OCI-LY1 (cell line): Measurements from ENCODE around the gene HMMR.

Source experiments
- H2AFZ ChIP-seq: fragments of 200-600 bp; sonication (generic), shearing (Covaris generic); 2 replicates; pipeline ENCODE4 v1.6.0; 2014; ENCODE audit warnings: antibody characterized with exemption, mild to moderate bottlenecking, low read length
- H3F3A ChIP-seq: fragments of 200-600 bp; sonication (generic), shearing (Covaris generic); 2 replicates; pipeline ENCODE4 v1.6.0; 2014; ENCODE audit warnings: mild to moderate bottlenecking, antibody characterized with exemption, low read length, moderate library complexity; ENCODE audit not compliant: insufficient read depth
- H3K27ac ChIP-seq: fragments of 200-600 bp; sonication (generic); 2 replicates; pipeline ENCODE4 v1.5.1; 2014; ENCODE audit warnings: low read length, mixed run types, mild to moderate bottlenecking, low read depth; ENCODE audit not compliant: poor library complexity, severe bottlenecking
- H3K27me3 ChIP-seq: fragments of 200-600 bp; sonication (generic); 2 replicates; pipeline ENCODE4 v1.6.0; 2014; ENCODE audit warnings: antibody characterized with exemption, mild to moderate bottlenecking, low read length, moderate library complexity; ENCODE audit not compliant: insufficient read depth
- H3K36me3 ChIP-seq: fragments of 200-600 bp; sonication (generic); 2 replicates; pipeline ENCODE4 v1.6.1; 2014; ENCODE audit warnings: mild to moderate bottlenecking, antibody characterized with exemption, low read length, moderate library complexity, mixed read lengths; ENCODE audit not compliant: insufficient read depth
- H3K4me1 ChIP-seq: fragments of 200-600 bp; sonication (generic); 2 replicates; pipeline ENCODE4 v1.5.1; 2014; ENCODE audit warnings: mild to moderate bottlenecking, low read length, moderate library complexity; ENCODE audit not compliant: insufficient read depth, severe bottlenecking
- H3K4me2 ChIP-seq: fragments of 200-600 bp; sonication (generic), shearing (Covaris generic); 2 replicates; pipeline ENCODE4 v1.6.1; 2014; ENCODE audit warnings: low read length
- H3K4me3 ChIP-seq: fragments of 200-600 bp; sonication (generic); 2 replicates; pipeline ENCODE4 v1.5.1; 2014; ENCODE audit warnings: low read length, low read depth, mild to moderate bottlenecking, mixed read lengths; ENCODE audit not compliant: poor library complexity, severe bottlenecking
- H3K79me2 ChIP-seq: fragments of 200-600 bp; shearing (Covaris generic); 2 replicates; pipeline ENCODE4 v1.6.1; 2016; ENCODE audit warnings: mixed run types, low read length, mixed read lengths; ENCODE audit not compliant: insufficient read depth
- H3K9ac ChIP-seq: fragments of 200-600 bp; sonication (generic), shearing (Covaris generic); 2 replicates; pipeline ENCODE4 v1.6.1; 2014; ENCODE audit warnings: mild to moderate bottlenecking, low read length, mixed read lengths
- H3K9me2 ChIP-seq: fragments of 200-600 bp; sonication (generic), shearing (Covaris generic); 2 replicates; pipeline ENCODE4 v1.6.1; 2014; ENCODE audit warnings: low read depth, mild to moderate bottlenecking, low read length, mixed read lengths
- H3K9me3 ChIP-seq: fragments of 200-600 bp; shearing (Covaris generic); 2 replicates; pipeline ENCODE4 v1.6.1; 2014; ENCODE audit warnings: low read length, mixed read lengths
- H4K20me1 ChIP-seq: fragments of 200-600 bp; sonication (generic), shearing (Covaris generic); 2 replicates; pipeline ENCODE4 v1.6.0; 2016; ENCODE audit warnings: mild to moderate bottlenecking, low read length; ENCODE audit not compliant: insufficient read depth
- EZH2 ChIP-seq: fragments of 200-600 bp; sonication (generic), shearing (Covaris generic); IDR thresholded peaks from 2 replicates; pipeline ENCODE4 v1.8.0; 2017; ENCODE audit warnings: borderline replicate concordance, mixed run types, mild to moderate bottlenecking, antibody characterized with exemption, low read length, moderate library complexity, mixed read lengths
- TF ChIP-seq, protein P1 (sequence below): fragments of 200-600 bp; sonication (generic), shearing (Covaris generic); IDR thresholded peaks from 2 replicates; pipeline ENCODE4 v1.5.1; 2017; ENCODE audit warnings: mild to moderate bottlenecking, antibody characterized with exemption, low read length, moderate library complexity, mixed read lengths

The HMMR gene

DNA sequence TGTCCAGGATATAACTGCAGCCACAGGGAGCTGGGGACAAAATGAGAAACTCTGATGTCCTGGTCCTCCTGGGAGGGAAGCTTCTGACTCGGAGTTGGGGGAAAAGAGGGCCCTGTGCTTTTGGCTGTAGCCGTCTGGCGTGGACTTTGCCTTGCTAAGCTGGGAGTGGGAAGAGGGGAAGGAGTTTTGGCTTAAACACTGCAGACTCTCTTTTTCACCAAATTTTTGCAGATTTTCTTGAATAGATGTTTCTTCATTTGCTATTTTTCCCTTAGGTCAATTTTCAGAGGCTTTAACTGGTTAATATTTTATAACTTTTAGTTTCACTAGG is 29.3 kb downstream of the HMMR start:
- TF ChIP-seq EZH2 = no peak
- TF ChIP-seq, protein P1, sequence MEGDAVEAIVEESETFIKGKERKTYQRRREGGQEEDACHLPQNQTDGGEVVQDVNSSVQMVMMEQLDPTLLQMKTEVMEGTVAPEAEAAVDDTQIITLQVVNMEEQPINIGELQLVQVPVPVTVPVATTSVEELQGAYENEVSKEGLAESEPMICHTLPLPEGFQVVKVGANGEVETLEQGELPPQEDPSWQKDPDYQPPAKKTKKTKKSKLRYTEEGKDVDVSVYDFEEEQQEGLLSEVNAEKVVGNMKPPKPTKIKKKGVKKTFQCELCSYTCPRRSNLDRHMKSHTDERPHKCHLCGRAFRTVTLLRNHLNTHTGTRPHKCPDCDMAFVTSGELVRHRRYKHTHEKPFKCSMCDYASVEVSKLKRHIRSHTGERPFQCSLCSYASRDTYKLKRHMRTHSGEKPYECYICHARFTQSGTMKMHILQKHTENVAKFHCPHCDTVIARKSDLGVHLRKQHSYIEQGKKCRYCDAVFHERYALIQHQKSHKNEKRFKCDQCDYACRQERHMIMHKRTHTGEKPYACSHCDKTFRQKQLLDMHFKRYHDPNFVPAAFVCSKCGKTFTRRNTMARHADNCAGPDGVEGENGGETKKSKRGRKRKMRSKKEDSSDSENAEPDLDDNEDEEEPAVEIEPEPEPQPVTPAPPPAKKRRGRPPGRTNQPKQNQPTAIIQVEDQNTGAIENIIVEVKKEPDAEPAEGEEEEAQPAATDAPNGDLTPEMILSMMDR = no peak
- no peaks in the 10 kb centered on the region for H3K9me2 ChIP-seq
- no peaks in the 10 kb centered on the region for H3K27me3 ChIP-seq
- peaks cover 78% of the 10 kb centered on the region for H3K36me3 ChIP-seq
- H3K9me3 ChIP-seq = no peaks in the 10 kb centered on the region
- no peaks in the 10 kb centered on the region for H3F3A ChIP-seq
- H3K4me2 ChIP-seq = no peak overlapping the region
- no peaks in the 10 kb centered on the region for H4K20me1 ChIP-seq
- no peaks in the 10 kb centered on the region; the same call in 1 of the 2 replicates for H3K79me2 ChIP-seq
- H2AFZ ChIP-seq = no peak overlapping the region
- H3K4me1 ChIP-seq = no peaks in the 10 kb centered on the region
- H3K9ac ChIP-seq = no peak overlapping the region
- no peak overlapping the region for H3K27ac ChIP-seq
- no peak overlapping the region for H3K4me3 ChIP-seq

DNA sequence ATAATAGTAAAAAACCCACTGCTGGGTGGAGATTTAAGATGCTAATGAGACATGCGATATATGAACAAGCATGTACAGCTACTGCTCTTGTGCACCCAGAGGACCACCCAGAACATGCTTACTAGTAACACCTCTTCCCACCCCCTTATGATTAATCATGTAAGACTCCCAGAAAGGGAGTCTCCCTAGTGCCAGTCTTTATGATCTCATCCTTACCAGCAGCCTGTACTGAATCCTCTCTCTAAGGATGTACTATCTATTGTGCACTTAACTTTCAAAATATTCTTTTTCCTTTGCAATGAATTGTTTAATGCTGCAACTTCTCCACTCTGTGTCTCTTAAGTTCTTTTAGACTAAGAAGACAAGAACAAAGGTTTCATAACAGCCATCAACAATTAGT is 35.9 kb downstream of the HMMR start:
- Histone ChIP-seq H3K36me3 (peaks cover 19% of the 10 kb centered on the region), H3K79me2 (no peaks in the 10 kb centered on the region), H3K9me2 (no peaks in the 10 kb centered on the region), H3K4me2 (no peak overlapping the region), H3F3A (no peaks in the 10 kb centered on the region), H3K9ac (no peak overlapping the region), H4K20me1 (no peaks in the 10 kb centered on the region), H2AFZ (no peak overlapping the region), H3K4me3 (no peak overlapping the region), H3K27me3 (no peaks in the 10 kb centered on the region), H3K9me3 (no peaks in the 10 kb centered on the region), H3K4me1 (no peaks in the 10 kb centered on the region), H3K27ac (no peak overlapping the region)
- TF ChIP-seq, protein P1 = no peak
- no peak for TF ChIP-seq EZH2

DNA sequence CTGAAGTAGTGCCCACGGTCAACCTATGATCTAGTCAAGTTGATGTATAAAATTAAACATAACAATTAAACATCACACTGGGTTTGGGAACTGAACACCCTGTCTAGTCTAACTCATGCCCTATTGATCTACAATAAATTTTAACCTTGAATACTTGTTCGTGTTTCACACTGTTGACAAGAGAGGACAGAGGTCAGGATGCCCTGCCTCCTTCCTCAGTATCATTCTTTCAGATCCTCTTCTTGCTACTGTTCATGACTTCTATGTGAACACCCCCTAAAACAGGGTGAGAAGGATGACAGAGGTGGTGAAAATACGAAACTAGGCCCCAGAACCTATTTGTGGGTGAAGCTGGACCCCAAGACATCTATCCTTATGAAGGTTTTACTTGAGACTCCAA is 36.9 kb downstream of the HMMR start:
- Histone ChIP-seq H4K20me1 (no peaks in the 10 kb centered on the region), H3K79me2 (no peaks in the 10 kb centered on the region), H3K9ac (no peak overlapping the region), H3K27me3 (no peaks in the 10 kb centered on the region), H3K9me2 (no peaks in the 10 kb centered on the region), H3K4me3 (no peak overlapping the region), H3K36me3 (peaks cover 12% of the 10 kb centered on the region), H2AFZ (no peak overlapping the region), H3F3A (no peaks in the 10 kb centered on the region), H3K4me2 (no peak overlapping the region), H3K27ac (no peak overlapping the region), H3K9me3 (no peaks in the 10 kb centered on the region), H3K4me1 (no peaks in the 10 kb centered on the region)
- TF ChIP-seq EZH2 = no peak
- TF ChIP-seq, protein P1 = no peak
